ENCODE measurements around the gene SNAI1. TPM values are rescaled to one million over a fixed set of nuclear protein-coding genes. Genes with fewer than 3 reads are reported as not detected.

Gene SNAI1
- total and polyA plus RNA-seq, 2 donors (not counting 1 experiment from before 2014, with no cell fraction given): 4.3 to 4.9 TPM

- TF ChIP-seq CTCF (IDR thresholded peaks at IDR 0.05) (no peak), EZH2 (IDR thresholded peaks at IDR 0.05; ENCODE audit: borderline replicate concordance, insufficient read depth, low read depth, low read length, poor library complexity, severe bottlenecking) (no peak)
- H3K27ac ChIP-seq (ENCODE audit: low read length in 2 of 2): peak overlapping the region; percentile 25 to 45
- ATAC-seq (ENCODE audit: low read depth) (no peak), DNase-seq (peak; percentile 22)
- H3K4me1 ChIP-seq (ENCODE audit: control insufficient read depth in 2 of 2, insufficient read depth in 2 of 2, low read length in 2 of 2): peaks cover 18 to 26% of the 10 kb centered on the region in 2 donors
- H3K9ac ChIP-seq (ENCODE audit: low read length): peak overlapping the region; percentile 53
- intact Hi-C loops (cut with micrococcal nuclease): no loop called here
- peaks cover 24% of the 10 kb centered on the region for H3K4me1 Mint-ChIP-seq
- H3K27me3 ChIP-seq (replicated peaks in 1 of 4; ENCODE audit: control extremely low read depth in 1 of 4, control insufficient read depth in 3 of 4, insufficient read depth in 4 of 4, low read length in 3 of 4): peaks cover 0 to 2% (median 0%) of the 10 kb centered on the region in 4 experiments
- peak overlapping the region in 4 of 5 experiments; percentile 27 to 55 (median 44) for H3K4me3 ChIP-seq (ENCODE audit: control extremely low read depth in 1 of 5, extremely low read depth in 1 of 5, insufficient read depth in 1 of 5, low read depth in 2 of 5, low read length in 4 of 5)
- peak overlapping the region; percentile 80 for H3K27ac Mint-ChIP-seq
- H3K9me3 Mint-ChIP-seq (ENCODE audit: insufficient read depth): no peaks in the 10 kb centered on the region
- POLR2A ChIA-PET: no interaction called here
- H3K36me3 ChIP-seq (replicated peaks in 1 of 2; ENCODE audit: control extremely low read depth in 1 of 2, control insufficient read depth in 1 of 2, extremely low read depth in 1 of 2, insufficient read depth in 2 of 2, low read length in 1 of 2): no peaks in the 10 kb centered on the region
- H2AFZ ChIP-seq (ENCODE audit: insufficient read depth, low read depth, low read length, poor library complexity, severe bottlenecking): peak overlapping the region; percentile 65
- H3K4me3 Mint-ChIP-seq: peak overlapping the region; percentile 78
- H3K27me3 Mint-ChIP-seq: no peaks in the 10 kb centered on the region
- no peaks in the 10 kb centered on the region for H3K79me2 ChIP-seq (ENCODE audit: control insufficient read depth, insufficient read depth, low read length)
- H3K9me3 ChIP-seq (ENCODE audit: control extremely low read depth in 1 of 3, control insufficient read depth in 2 of 3, insufficient read depth in 1 of 3, low read length in 2 of 3): peaks cover 0 to 3% (median 0%) of the 10 kb centered on the region in 3 donors
- peak overlapping the region; percentile 96 for H3K4me2 ChIP-seq (replicated peaks; ENCODE audit: low read depth, low read length, poor library complexity, severe bottlenecking)
- WGBS (ENCODE audit: insufficient coverage): 39% methylated on average over 22 of the region's 24 CpGs
- CTCF ChIA-PET: interaction anchor here (0.9 to 13.5 kb wide), 2 partner anchors 87 to 99 kb away, joined by 3 to 531 read pairs; no protein-coding TSS in a partner anchor
- no peaks in the 10 kb centered on the region for H4K20me1 ChIP-seq (ENCODE audit: control insufficient read depth, insufficient read depth, low read length, poor library complexity, severe bottlenecking)
Observed at GRCh38 chr20:49983123-49983847, 505 bp downstream of the SNAI1 start.

- H3K27me3 Mint-ChIP-seq: no peaks in the 10 kb centered on the region
- H3K4me3 Mint-ChIP-seq: peak overlapping the region; percentile 64
- H3K4me2 ChIP-seq (replicated peaks; ENCODE audit: low read depth, low read length, poor library complexity, severe bottlenecking): no peak overlapping the region
- H3K27ac ChIP-seq (ENCODE audit: low read length in 2 of 2): no peak overlapping the region
- CTCF ChIA-PET: interaction anchor here (0.6 to 13.5 kb wide), 4 partner anchors 18 to 98 kb away, joined by 3 to 531 read pairs (median 4); no protein-coding TSS in a partner anchor
- H3K9me3 ChIP-seq (ENCODE audit: control extremely low read depth in 1 of 3, control insufficient read depth in 2 of 3, insufficient read depth in 1 of 3, low read length in 2 of 3): peaks cover 0 to 3% (median 0%) of the 10 kb centered on the region in 3 donors
- H3K9me3 Mint-ChIP-seq (ENCODE audit: insufficient read depth): no peaks in the 10 kb centered on the region
- WGBS (ENCODE audit: insufficient coverage): 95% methylated on average over 18 of the region's 18 CpGs
- DNase-seq (no peak), ATAC-seq (ENCODE audit: low read depth) (no peak)
- POLR2A ChIA-PET: interaction anchor here (0.7 kb wide), 1 partner anchor 69 kb away, joined by 3 read pairs; no protein-coding TSS in a partner anchor
- TF ChIP-seq CTCF (IDR thresholded peaks at IDR 0.05) (no peak), EZH2 (IDR thresholded peaks at IDR 0.05; ENCODE audit: borderline replicate concordance, insufficient read depth, low read depth, low read length, poor library complexity, severe bottlenecking) (no peak)
- no peaks in the 10 kb centered on the region for H3K79me2 ChIP-seq (ENCODE audit: control insufficient read depth, insufficient read depth, low read length)
- H3K27me3 ChIP-seq (replicated peaks in 1 of 4; ENCODE audit: control extremely low read depth in 1 of 4, control insufficient read depth in 3 of 4, insufficient read depth in 4 of 4, low read length in 3 of 4): peaks cover 0 to under 1% (median 0%) of the 10 kb centered on the region in 4 experiments
- no peaks in the 10 kb centered on the region for H3K36me3 ChIP-seq (replicated peaks in 1 of 2; ENCODE audit: control extremely low read depth in 1 of 2, control insufficient read depth in 1 of 2, extremely low read depth in 1 of 2, insufficient read depth in 2 of 2, low read length in 1 of 2)
- intact Hi-C loops (cut with micrococcal nuclease): no loop called here
- no peaks in the 10 kb centered on the region for H4K20me1 ChIP-seq (ENCODE audit: control insufficient read depth, insufficient read depth, low read length, poor library complexity, severe bottlenecking)
- peaks cover 24% of the 10 kb centered on the region for H3K4me1 Mint-ChIP-seq
- H3K4me1 ChIP-seq (ENCODE audit: control insufficient read depth in 2 of 2, insufficient read depth in 2 of 2, low read length in 2 of 2): peaks cover 16 to 22% of the 10 kb centered on the region in 2 donors
- no peak overlapping the region for H3K9ac ChIP-seq (ENCODE audit: low read length)
- peak overlapping the region; percentile 81 for H3K27ac Mint-ChIP-seq
- H2AFZ ChIP-seq (ENCODE audit: insufficient read depth, low read depth, low read length, poor library complexity, severe bottlenecking): no peak overlapping the region
- no peak overlapping the region for H3K4me3 ChIP-seq (ENCODE audit: control extremely low read depth in 1 of 5, extremely low read depth in 1 of 5, insufficient read depth in 1 of 5, low read depth in 2 of 5, low read length in 4 of 5)
Observed at GRCh38 chr20:49983848-49984408, 1.1 kb downstream of the SNAI1 start.

All from B cell (primary cell).